GM12864 (cell line): ENCODE measurements around the gene PXT1.
"Not testable (repeated sequence)": the region's sequence is repeated elsewhere in the genome, so short reads cannot be mapped to it uniquely, and the experiment has no call there.

Experiments used
- DNase-seq: peaks from one replicate; pipeline ENCODE4 v3.0.0-alpha.2; 2011; ENCODE audit warnings: low read depth
- H3K4me3 ChIP-seq: 2 replicates; pipeline ENCODE4 v1.5.1; 2011; ENCODE audit warnings: mild to moderate bottlenecking, low read depth, low read length, control low read depth
- CTCF ChIP-seq: IDR thresholded peaks from 2 replicates; pipeline ENCODE4 v1.5.1; 2011; ENCODE audit warnings: low read depth, mild to moderate bottlenecking, moderate library complexity, low read length, control low read depth, inconsistent platforms; ENCODE audit errors: missing control alignments

Gene PXT1

DNA sequence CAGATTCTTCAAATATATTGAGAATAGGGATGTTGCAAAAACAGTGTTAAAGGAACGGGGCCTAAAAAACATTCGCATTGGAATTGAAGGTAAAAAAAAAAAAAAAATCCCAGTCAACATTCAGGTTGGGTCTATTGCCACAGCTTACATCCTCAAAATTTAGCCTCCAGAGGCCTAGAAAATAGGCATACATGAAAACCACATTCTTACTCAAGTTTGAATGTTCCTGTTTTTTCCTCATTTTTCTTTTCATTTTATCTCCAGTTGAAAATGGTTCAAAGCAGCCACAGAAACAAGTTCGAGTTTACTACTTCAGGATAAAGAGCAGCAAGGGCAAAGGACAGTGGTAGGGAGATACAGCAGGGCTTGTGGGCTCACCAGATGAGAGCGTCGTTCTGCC is 42.1 kb upstream of the PXT1 start:
- no peak for DNase-seq
- TF ChIP-seq CTCF: no peak

DNA sequence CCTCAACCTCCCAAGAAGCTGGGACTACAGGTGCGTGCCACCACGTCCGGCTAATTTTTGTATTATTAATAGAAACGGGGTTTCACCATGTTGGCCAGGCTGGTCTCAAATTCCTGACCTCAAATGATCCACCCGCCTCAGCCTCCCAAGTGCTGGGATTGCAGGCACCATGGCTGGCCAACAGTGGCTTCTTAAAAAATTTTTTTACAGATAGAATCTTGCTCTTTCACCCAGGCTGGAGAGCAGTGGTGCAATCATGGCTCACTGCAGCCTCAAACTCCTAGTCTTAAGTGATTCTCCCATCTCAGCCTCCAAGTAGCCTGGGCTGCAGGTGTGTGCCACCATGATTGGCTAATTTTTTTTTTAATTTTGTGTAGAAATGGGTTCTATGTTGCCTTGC is 40.7 kb upstream of the PXT1 start:
- not testable (repeated sequence) for DNase-seq, H3K4me3 ChIP-seq

More for the DNA sequence above, 42.1 kb upstream of the PXT1 start:
- no peak overlapping the region for H3K4me3 ChIP-seq

DNA sequence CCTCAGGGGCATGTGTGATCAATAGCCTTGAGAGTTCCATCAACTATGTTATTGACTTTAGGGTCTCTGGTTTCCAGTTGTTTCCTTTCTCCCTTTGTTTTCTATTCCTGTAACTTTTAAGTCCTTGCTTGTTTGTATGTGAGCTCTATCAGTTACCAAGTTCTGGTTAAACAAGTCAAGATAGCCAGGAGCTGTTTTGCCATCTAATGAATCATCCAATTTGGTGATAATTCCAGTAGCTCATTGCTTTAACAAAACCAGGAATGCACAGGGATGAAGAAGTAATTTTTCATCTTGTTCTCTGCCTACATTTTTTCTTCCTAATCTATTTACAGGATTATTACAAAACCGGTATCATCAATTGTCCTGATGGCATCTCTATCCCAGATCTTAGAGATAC is 36.6 kb upstream of the PXT1 start:
- no peak overlapping the region for H3K4me3 ChIP-seq
- TF ChIP-seq CTCF: no peak
- no peak for DNase-seq

DNA sequence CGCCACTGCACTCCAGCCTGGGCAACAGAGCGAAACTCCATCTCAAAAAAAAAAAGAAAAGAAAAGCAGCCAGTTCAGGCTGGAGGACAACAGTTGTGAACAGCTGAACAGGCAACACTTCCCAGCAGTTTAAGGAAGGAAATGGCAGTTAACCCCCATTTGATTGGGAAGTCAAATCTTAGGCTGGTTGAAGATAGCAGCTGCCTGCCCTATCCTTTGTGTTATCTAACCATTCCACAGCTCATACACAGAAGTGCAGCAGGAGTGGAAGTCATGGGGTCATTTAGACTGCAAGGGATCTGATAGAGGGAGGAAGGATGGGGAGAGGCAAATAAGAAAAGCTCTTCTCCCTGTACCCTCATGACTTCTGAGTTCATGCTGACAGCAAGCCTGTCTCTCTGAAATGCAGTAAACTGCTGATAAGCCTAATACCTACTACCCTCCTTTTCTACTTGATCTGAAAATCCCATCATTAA is 35.4 kb upstream of the PXT1 start:
- no peak for TF ChIP-seq CTCF
- DNase-seq: no peak

DNA sequence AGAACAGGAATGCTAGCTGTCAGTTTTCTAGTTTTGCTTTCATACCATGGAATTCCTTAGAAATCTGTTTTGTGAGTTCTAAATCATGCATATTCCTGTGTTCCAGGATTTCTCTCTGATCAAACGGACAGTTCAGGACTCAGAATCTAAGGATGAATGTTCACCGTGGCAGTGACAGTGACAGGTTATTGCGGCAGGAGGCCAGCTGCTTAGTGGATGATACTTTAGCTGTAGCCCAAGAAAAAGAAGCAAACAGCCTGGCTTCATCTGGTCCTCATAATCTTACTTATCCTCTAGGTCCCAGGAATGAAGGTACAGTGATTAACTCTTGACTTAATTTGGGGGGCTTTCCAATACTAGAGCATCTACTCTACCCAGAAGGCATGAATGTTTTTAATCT is 27.3 kb upstream of the PXT1 start:
- TF ChIP-seq CTCF: no peak
- DNase-seq: no peak
- no peak overlapping the region for H3K4me3 ChIP-seq

More for the DNA sequence above, 35.4 kb upstream of the PXT1 start:
- H3K4me3 ChIP-seq: no peak overlapping the region

- TF ChIP-seq CTCF: no peak
- H3K4me3 ChIP-seq: no peak overlapping the region; the same call in 1 of the 2 replicates
- no peak for DNase-seq
Observed at GRCh38 chr6:36469148-36469661, 26.6 kb upstream of the PXT1 start.

DNA sequence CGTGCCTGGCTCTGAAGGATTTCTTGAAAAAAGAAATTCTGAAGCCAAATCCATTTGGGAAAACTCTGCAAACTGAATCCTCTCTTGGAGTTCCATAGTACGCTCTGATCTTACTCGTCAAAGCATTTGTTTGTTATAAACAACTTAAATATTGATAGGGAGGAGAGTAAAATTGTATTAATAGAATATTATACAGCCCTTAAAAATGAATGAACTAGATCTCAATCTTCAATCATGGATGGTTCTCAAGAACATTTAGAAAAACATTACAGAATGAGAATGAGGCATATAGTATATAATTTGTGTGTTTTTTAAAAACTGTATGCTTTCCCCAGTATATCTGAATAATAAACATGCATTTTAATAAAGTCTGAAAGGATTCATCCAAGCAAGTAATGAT is 25.0 kb upstream of the PXT1 start:
- no peak overlapping the region for H3K4me3 ChIP-seq
- TF ChIP-seq CTCF: no peak
- DNase-seq: no peak
